Body of pancreas (tissue), 4 donors: ENCODE results near the gene HYAL1. TPM values are rescaled to one million over a fixed set of nuclear protein-coding genes. Genes with fewer than 3 reads are reported as not detected.
A peak's percentile ranks its signal among the peaks of the same experiment; 100 is the strongest.

Source experiments
- ATAC-seq: fragments of 150-250 bp; one replicate; pipeline ENCODE4 v1.9.1; 2016
- DNase-seq, 4 donors: peaks; one replicate each; pipeline ENCODE4 v3.0.0-alpha.2; 2019
- H3K27ac ChIP-seq, 4 donors: fragments of 200-600 bp; sonication (generic); 1 replicate in 3 of 4; 2 replicates in 1 of 4; pipeline versions ENCODE4 v1.5.1 to v1.6.1; 2016 to 2019; ENCODE audit warnings: mild to moderate bottlenecking in 1 of 4, mixed read lengths in 1 of 4, moderate library complexity in 1 of 4
- H3K27me3 ChIP-seq, 2 donors: fragments of 200-600 bp; sonication (generic); one replicate each; pipeline ENCODE4 v1.6.0; 2016; ENCODE audit warnings: mild to moderate bottlenecking in 1 of 2
- H3K36me3 ChIP-seq, 2 donors: fragments of 200-600 bp; sonication (generic); replicated peaks in 1 of 2; 2 replicates each; pipeline ENCODE4 v1.5.1; 2016; ENCODE audit warnings: low read depth in 2 of 2; ENCODE audit not compliant: insufficient read depth in 1 of 2
- H3K4me1 ChIP-seq: fragments of 200-600 bp; sonication (generic); one replicate; pipeline ENCODE4 v1.6.0; 2016
- H3K4me3 ChIP-seq, 2 donors: fragments of 200-600 bp; sonication (generic); 1 replicate in 1 of 2; 2 replicates in 1 of 2; pipeline ENCODE4 v1.5.1; 2016 to 2019
- H3K9me3 ChIP-seq, 3 donors: fragments of 200-600 bp; sonication (generic); 1 replicate in 2 of 3; 2 replicates in 1 of 3; pipeline ENCODE4 v1.5.1; 2016
- CTCF ChIP-seq, 7 experiments: fragments of 450-650 bp in 4 of 7; fragments of 200-600 bp in 3 of 7; sonication (generic) in 3 of 7; IDR thresholded peaks; one replicate each; pipeline ENCODE4 v1.5.1; 2016 to 2019; ENCODE audit warnings: antibody characterized with exemption in 7 of 7
- POLR2A ChIP-seq, 3 donors: fragments of 450-650 bp; IDR thresholded peaks; one replicate each; pipeline ENCODE4 v1.6.1; 2016; ENCODE audit warnings: antibody characterized with exemption in 3 of 3, mild to moderate bottlenecking in 2 of 3
- WGBS, 2 donors: methylation state at CpG; one replicate each; pipeline ENCODE4 v1.1.5; 2017; 5-methylcytosine and 5-hydroxymethylcytosine counted together
- intact Hi-C: fragments of 100-400 bp; cut with DNase I; formaldehyde crosslinking; loops from one replicate; pipeline ENCODE4 v1.15.1; 2023
- total RNA-seq, 2 donors: library from RNA; depleted of rRNA; stranded (reverse); fragments of >200 nt; gene quantifications; one replicate each; pipeline ENCODE4 v1.1.0, GENCODE V29; 2016

HYAL1 gene
- total RNA-seq, 2 donors from 2014 or later = 13.0 to 20.4 TPM

- intact Hi-C loops = no loop called here
- peak; percentile 75 for ATAC-seq
- H3K27me3 ChIP-seq = no peaks in the 10 kb centered on the region
- H3K27ac ChIP-seq = peak overlapping the region; percentile 88 to 98 (median 96)
- peak; percentile 75 to 84 (median 80) for DNase-seq
- H3K4me3 ChIP-seq = peak overlapping the region in 1 of 2 donors; percentile 62
- peaks cover 60% of the 10 kb centered on the region for H3K4me1 ChIP-seq
- peak in 2 of 3 donors; percentile 59 to 64 for TF ChIP-seq POLR2A (IDR thresholded peaks at IDR 0.05)
- no peak for TF ChIP-seq CTCF (IDR thresholded peaks at IDR 0.05)
- 0% methylated on average over 43 of the region's 45 CpGs; no CpG with 5 or more reads in 1 of the 2 donors for WGBS, 2 donors
- peaks cover 0 to 5% of the 10 kb centered on the region in 2 donors for H3K36me3 ChIP-seq
- H3K9me3 ChIP-seq = no peaks in the 10 kb centered on the region
Measured at GRCh38 chr3:50320853-50321335, 17.5 kb upstream of the HYAL1 start.

- H3K27ac ChIP-seq = peak overlapping the region; percentile 88 to 98 (median 96)
- no peaks in the 10 kb centered on the region for H3K9me3 ChIP-seq
- intact Hi-C loops = no loop called here
- ATAC-seq (no peak), DNase-seq (no peak)
- peaks cover 0 to 5% of the 10 kb centered on the region in 2 donors for H3K36me3 ChIP-seq
- peaks cover 59% of the 10 kb centered on the region for H3K4me1 ChIP-seq
- H3K4me3 ChIP-seq = peak overlapping the region in 1 of 2 donors; percentile 62
- H3K27me3 ChIP-seq = no peaks in the 10 kb centered on the region
- 72 to 79% methylated on average over 22 to 27 of the region's 29 CpGs for WGBS, 2 donors
- no peak for TF ChIP-seq CTCF (IDR thresholded peaks at IDR 0.05)
- no peak for TF ChIP-seq POLR2A (IDR thresholded peaks at IDR 0.05)
Measured at GRCh38 chr3:50319894-50320625, 16.7 kb upstream of the HYAL1 start.

- peaks cover 53% of the 10 kb centered on the region for H3K4me1 ChIP-seq
- ATAC-seq (no peak), DNase-seq (no peak)
- H3K27ac ChIP-seq = no peak overlapping the region
- 84 to 92% methylated on average over 14 to 16 of the region's 16 CpGs for WGBS, 2 donors
- no peak for TF ChIP-seq CTCF (IDR thresholded peaks at IDR 0.05)
- TF ChIP-seq POLR2A (IDR thresholded peaks at IDR 0.05) = no peak
- no peaks in the 10 kb centered on the region for H3K27me3 ChIP-seq
- no peak overlapping the region for H3K4me3 ChIP-seq
- no peaks in the 10 kb centered on the region for H3K9me3 ChIP-seq
- H3K36me3 ChIP-seq = peaks cover 0 to 5% of the 10 kb centered on the region in 2 donors
- intact Hi-C loops = no loop called here
Measured at GRCh38 chr3:50319181-50319893, 16.0 kb upstream of the HYAL1 start.

- H3K4me3 ChIP-seq = no peak overlapping the region
- no peak for DNase-seq
- ATAC-seq = no peak
- H3K9me3 ChIP-seq = no peaks in the 10 kb centered on the region
- H3K27ac ChIP-seq = no peak overlapping the region
- 84 to 100% methylated on average over 1 to 10 of the region's 10 CpGs for WGBS, 2 donors
- H3K36me3 ChIP-seq = peaks cover 0 to 5% of the 10 kb centered on the region in 2 donors
- intact Hi-C loops = no loop called here
- TF ChIP-seq CTCF (IDR thresholded peaks at IDR 0.05) (no peak), POLR2A (IDR thresholded peaks at IDR 0.05) (no peak)
- no peaks in the 10 kb centered on the region for H3K27me3 ChIP-seq
- peaks cover 50% of the 10 kb centered on the region for H3K4me1 ChIP-seq
Measured at GRCh38 chr3:50318615-50319014, 15.2 kb upstream of the HYAL1 start.
